Dermis blood vessel endothelial cell (primary cell): Measurements from ENCODE around the gene RSPH3. TPM values are rescaled to one million over a fixed set of nuclear protein-coding genes. Genes with fewer than 3 reads are reported as not detected.

Source experiments
- DNase-seq: peaks from one replicate; pipeline ENCODE4 v3.0.0; 2010
- total RNA-seq: library from RNA; depleted of rRNA; stranded (reverse); fragments of >200 nt; gene quantifications from 2 replicates; pipeline ENCODE4 v1.2.3, GENCODE V29; 2014

RSPH3 gene
- total RNA-seq, 1 donor from 2014 or later: 2.6 TPM

- DNase-seq: no peak
Measured at GRCh38 chr6:158924499-158925455, 75.2 kb downstream of the RSPH3 start.

GRCh38 chr6:158923805-158924498 lies 76.0 kb downstream of the RSPH3 start:
- DNase-seq: no peak

Other genes starting within 250 kb of the RSPH3 start
- gene EZR, start 180.8 kb downstream of the RSPH3 start, total RNA-seq: 90.7 and 105 TPM in 2 replicates
- not detected in 2 replicates for gene TAGAP, start 44.8 kb upstream of the RSPH3 start, total RNA-seq
- gene FNDC1, start 169.2 kb upstream of the RSPH3 start, total RNA-seq: not detected in 2 replicates